ES-I3 (cell line): ENCODE measurements around the gene BCCIP.

ENCODE experiments used
- H3K36me3 ChIP-seq: 2 replicates; pipeline ENCODE4 v1.6.1; 2013; ENCODE audit warnings: mild to moderate bottlenecking, low read length, control low read depth, moderate library complexity; ENCODE audit not compliant: insufficient read depth
- H3K4me1 ChIP-seq: 2 replicates; pipeline ENCODE4 v1.6.1; 2013; ENCODE audit warnings: mild to moderate bottlenecking, control low read depth, low read length; ENCODE audit not compliant: insufficient read depth
- H3K9ac ChIP-seq: 2 replicates; pipeline ENCODE4 v1.6.1; 2013; ENCODE audit warnings: low read depth, mild to moderate bottlenecking, low read length, moderate library complexity
- H3K9me3 ChIP-seq: 2 replicates; pipeline ENCODE4 v1.6.1; 2013; ENCODE audit warnings: mild to moderate bottlenecking, low read length, moderate library complexity; ENCODE audit not compliant: control insufficient read depth, insufficient read depth

Gene BCCIP

DNA sequence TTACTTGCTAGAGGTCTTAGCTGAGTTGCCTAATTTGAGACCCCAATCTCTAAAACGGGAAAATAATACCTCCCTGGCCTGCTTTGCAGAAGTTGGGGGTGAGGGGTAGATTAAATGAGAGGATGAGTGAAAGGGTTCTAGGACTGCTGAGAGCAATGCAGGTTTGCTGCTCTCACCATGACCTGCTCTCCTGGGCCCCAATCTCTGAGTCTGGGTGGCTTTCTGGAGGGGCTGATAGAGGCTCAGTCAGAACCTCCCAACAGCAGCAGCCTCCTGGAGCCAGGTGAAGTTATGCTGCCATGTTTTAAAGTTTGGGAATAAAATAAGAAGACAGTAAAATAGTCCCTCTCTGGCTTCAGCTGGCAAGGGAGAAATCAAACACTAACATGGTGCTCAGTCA is 7.6 kb upstream of the BCCIP start:
- Histone ChIP-seq H3K9ac (no peak overlapping the region), H3K36me3 (peaks cover 16% of the 10 kb centered on the region; the same call in 1 of the 2 replicates), H3K9me3 (no peaks in the 10 kb centered on the region)

DNA sequence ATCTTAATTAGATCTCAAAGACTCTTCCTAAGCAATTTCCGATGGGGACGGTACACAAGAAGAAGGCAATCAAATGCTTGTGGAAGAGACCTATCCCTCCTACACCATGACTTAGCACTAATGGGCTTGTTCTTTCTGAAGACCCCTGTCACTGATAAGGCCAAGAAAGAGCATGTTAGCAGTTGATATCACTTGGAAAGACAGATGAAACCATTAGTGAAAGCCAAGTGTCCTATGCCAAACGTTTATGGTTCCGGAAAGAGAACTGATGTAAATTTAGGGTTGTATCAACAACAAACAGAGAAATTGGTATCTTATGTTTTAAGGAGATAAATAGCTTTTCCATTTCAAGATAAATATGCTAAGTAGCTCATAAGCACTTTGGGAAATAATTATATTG is 6.8 kb upstream of the BCCIP start:
- Histone ChIP-seq H3K9ac (no peak overlapping the region), H3K9me3 (no peaks in the 10 kb centered on the region), H3K4me1 (no peaks in the 10 kb centered on the region), H3K36me3 (peaks cover 13% of the 10 kb centered on the region; the same call in 1 of the 2 replicates)

More for the DNA sequence above, 7.6 kb upstream of the BCCIP start:
- H3K4me1 ChIP-seq, result no peaks in the 10 kb centered on the region

DNA sequence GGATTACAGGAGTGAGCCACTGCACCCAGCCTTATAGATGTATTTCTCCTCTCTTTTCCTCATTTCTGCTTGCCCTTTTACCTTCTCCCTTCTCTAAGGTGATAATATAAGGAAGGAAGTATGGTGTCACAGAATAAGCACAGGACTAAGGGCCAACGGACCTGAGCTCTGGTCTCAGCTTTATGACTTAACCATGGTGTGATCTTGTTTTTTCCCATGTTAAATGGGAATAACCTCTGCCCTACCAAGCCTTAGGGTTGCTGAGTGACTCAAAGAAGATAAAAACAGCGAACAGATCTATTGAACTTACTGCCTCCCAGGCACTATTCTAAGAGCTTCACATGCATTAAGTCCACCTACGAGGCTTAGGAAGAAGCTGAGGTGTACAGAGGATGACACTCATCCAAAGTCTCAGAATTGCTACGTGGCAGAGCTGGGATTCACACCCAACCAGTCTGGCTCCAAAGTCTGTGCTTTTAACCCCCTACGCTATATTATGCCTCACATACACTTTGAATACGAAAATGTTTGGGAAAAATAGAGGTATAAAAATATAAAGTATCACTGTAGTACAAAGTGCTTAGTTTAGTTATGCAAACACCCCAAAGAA is 5.9 kb upstream of the BCCIP start:
- Histone ChIP-seq H3K9ac (no peak overlapping the region), H3K4me1 (no peaks in the 10 kb centered on the region)

DNA sequence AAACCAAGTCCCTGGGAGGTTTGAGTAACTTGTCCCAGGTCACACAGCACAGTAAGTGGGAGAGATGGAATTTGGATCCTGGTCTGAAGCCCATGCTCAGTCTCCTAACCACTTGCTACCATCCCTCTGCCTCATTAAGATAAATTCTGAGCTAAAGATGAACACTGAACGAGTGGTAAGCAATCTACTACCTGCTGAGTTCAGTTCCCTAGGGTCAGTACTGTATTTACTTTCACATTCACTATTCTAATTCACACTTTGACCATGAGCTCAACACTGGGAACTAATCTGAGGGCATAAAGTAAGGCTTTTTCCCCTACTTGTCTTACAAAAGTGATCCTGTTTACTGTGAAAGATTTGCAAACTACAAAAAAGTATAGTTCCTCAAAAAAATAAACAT is 2.6 kb upstream of the BCCIP start:
- H3K4me1 ChIP-seq, result peaks cover 8% of the 10 kb centered on the region
- no peaks in the 10 kb centered on the region for H3K9me3 ChIP-seq
- no peak overlapping the region for H3K9ac ChIP-seq
- H3K36me3 ChIP-seq, result no peaks in the 10 kb centered on the region

More for the DNA sequence above, 5.9 kb upstream of the BCCIP start:
- Histone ChIP-seq H3K36me3 (peaks cover 13% of the 10 kb centered on the region; the same call in 1 of the 2 replicates), H3K9me3 (no peaks in the 10 kb centered on the region)

DNA sequence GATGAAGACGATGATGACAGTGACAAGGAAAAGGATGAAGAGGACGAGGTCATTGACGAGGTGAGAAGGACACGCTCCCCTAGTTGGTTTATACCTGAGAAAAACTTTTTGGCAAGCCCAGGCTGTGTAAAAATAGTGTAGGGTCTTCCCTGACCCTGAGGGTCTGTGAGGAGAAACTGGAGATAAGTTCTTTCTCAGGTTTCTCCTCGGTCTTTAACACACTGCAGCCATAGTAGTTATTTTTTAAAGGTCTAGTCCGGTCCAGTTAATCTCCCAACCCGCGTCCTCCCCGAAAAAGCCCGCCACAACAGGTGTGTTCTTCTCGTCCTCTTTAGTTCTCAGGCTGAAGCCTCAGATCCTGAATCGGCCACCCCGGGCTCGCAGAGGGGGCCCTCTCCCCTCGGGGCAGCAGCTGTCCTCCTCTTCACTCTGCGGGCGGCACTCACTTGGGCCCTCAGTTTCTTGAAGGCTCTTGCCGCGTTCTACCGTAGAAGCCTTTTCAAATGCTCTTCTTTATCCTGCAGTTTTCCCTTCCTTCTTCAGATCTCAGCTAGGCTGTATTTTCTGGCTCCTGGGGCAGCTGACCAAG is 411 bp downstream of the BCCIP start:
- Histone ChIP-seq H3K4me1 (peaks cover 8% of the 10 kb centered on the region), H3K9me3 (no peaks in the 10 kb centered on the region), H3K36me3 (peaks cover 16% of the 10 kb centered on the region), H3K9ac (peak overlapping the region; percentile 94)

DNA sequence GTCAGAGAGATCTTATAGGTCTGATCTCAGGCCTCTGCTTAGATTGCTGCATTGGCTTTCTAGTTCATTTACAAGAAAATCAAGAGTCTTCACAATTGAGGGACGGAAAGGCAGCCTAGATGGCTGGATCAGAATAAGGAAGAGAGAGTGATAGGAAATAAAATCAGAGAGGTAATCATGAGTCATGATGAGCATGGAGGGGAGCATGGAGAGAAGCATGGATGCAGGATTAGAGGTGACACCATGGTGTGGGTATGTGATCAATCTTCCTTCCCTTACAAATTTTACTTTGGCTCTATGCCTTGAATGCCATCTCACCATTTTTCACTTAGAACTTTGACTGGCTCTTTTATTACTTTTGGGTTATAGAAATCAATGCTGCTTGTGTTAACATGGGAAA is 1.4 kb downstream of the BCCIP start:
- H3K9me3 ChIP-seq, result no peaks in the 10 kb centered on the region
- peaks cover 21% of the 10 kb centered on the region for H3K36me3 ChIP-seq
- H3K9ac ChIP-seq, result peak overlapping the region; percentile 94; the same call in 1 of the 2 replicates
- H3K4me1 ChIP-seq, result peaks cover 8% of the 10 kb centered on the region

DNA sequence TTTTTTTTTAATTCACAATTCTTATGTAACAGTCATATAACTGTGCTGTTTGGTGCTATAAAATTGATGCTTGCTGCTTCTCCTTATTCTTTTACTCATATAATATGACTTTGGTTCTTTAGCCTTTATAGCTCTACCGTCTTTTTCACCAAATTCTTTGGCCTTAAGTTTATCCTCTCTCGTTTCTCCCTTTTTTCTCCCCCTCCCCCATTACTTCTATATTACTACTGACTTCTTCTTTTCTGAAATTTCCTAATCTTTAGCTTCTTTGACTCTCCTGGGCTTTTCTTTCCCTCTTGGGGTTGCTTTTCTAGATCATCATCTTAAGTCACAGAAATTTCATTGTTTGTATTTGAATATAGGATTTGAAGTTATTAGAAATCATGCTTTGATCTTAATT is 3.8 kb downstream of the BCCIP start:
- Histone ChIP-seq H3K36me3 (peaks cover 30% of the 10 kb centered on the region), H3K9me3 (no peaks in the 10 kb centered on the region), H3K4me1 (peaks cover 8% of the 10 kb centered on the region), H3K9ac (no peak overlapping the region)

DNA sequence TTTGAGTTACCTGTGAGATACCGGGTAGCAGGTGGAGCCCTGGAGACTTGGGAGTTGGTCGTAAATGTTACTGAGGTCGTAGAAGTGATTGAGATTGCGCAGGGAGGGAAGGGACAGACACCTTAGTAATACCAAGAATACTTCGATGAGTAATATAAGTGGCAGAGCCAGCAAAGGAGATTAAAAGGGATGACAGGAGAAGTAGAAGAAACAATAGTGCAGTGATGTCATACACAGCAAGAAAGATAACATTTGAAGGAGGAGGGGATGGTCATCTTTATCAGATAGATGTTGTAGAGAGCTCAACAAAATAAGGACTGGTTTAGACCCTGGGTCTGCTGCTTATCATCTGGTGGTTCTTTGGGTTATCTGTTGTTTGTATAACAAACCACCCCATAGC is 5.0 kb downstream of the BCCIP start:
- Histone ChIP-seq H3K4me1 (peaks cover 8% of the 10 kb centered on the region), H3K9me3 (no peaks in the 10 kb centered on the region), H3K9ac (no peak overlapping the region), H3K36me3 (peaks cover 33% of the 10 kb centered on the region)

DNA sequence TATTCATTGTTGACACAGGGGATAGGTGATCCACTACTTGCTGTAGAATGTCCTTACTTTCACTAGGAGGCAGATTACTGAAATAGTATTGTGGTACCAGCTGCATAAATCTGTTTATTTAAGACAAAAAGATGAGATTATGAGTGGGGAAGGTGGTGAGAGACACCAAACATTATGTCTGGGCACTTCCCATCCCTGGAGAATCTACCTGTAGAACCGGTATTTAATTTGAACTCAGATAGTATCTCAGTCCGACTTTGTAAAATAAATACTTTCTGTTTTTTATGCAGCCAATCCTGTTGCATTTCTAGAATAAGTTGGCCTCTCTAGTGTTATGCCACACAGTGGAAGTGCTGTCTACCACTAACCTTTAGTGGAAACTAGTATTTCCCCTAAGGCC is 13.4 kb downstream of the BCCIP start:
- H3K9me3 ChIP-seq, result no peaks in the 10 kb centered on the region
- no peak overlapping the region for H3K9ac ChIP-seq
- peaks cover 42% of the 10 kb centered on the region for H3K36me3 ChIP-seq
- no peaks in the 10 kb centered on the region for H3K4me1 ChIP-seq

DNA sequence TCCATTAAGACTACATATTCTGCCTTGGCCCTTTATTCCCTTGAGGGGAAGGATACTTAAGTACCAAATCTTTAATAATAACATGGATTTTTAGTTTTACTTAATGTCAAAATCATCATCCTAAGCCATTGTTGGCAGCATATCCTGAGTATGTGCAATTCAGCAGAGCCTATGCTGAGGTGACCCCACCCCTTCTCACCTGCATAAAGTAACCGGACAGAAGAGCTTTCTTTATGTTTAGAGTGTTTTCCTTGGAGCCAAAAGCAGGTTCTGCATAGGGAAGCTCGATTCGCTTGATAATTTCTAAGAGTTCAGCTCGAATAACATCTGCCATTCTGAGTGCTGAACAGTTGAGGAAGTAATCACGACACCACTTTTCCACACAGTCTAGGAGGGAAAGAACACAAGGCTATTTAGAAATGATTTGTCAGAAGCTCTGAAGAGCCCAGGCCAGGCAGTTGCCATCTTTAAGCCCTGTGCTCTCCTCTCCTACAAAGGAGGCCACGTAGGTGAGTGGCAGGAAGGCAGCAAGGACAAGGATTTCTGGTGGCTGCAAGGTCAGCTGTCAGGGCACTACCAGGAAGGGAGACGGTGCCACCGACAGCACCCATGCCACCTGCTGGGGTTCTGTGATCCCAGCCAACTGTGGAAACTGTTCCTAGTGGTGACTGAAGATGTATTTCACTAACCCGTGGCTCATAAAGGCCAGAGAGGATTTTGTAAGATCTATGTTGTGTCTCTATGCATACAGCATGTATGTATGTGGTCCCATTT is 15.6 kb downstream of the BCCIP start:
- no peak overlapping the region for H3K9ac ChIP-seq
- no peaks in the 10 kb centered on the region for H3K4me1 ChIP-seq
- H3K36me3 ChIP-seq, result peaks cover 33% of the 10 kb centered on the region
- H3K9me3 ChIP-seq, result no peaks in the 10 kb centered on the region

DNA sequence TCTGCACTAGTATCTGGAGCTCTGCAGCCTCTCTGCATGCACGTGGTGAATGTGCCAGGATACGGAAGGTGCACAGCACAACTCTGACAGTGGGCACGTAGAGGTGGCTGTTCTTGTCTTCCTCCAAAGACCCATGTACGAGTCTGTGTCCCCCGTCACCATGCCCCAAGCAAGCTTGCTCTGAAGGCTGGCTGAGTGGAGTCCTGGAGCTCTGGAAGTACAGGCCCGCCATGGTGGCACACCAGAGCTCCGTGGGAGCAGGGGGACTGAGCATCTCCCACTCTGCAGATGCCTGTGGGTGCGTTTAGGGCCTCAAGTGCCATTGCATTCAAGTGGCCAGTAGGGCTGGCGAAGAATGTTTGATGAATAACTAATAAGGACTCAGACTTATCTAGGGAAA is 17.1 kb downstream of the BCCIP start:
- Histone ChIP-seq H3K4me1 (no peaks in the 10 kb centered on the region), H3K9ac (no peak overlapping the region), H3K9me3 (no peaks in the 10 kb centered on the region), H3K36me3 (peaks cover 29% of the 10 kb centered on the region)

DNA sequence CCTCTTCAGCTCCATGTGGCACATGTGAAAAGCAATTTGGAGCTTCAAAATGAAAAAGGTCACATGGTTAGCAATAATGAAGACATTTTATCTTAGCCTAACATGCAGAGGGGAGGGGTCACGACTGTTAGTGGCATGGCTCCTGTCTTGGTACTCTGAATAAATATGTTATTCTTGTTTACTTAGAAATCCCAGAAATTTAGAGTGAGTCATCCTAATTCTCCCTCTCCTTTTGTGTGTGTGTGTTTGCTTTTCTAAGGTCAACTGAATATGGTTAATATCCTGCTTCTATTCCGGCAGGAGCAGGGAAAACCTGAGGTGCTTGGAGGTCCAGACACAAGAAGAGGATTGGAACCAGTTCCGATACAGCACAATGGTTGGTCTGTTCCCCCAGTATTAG is 17.6 kb downstream of the BCCIP start:
- Histone ChIP-seq H3K4me1 (no peaks in the 10 kb centered on the region), H3K9me3 (no peaks in the 10 kb centered on the region), H3K9ac (no peak overlapping the region), H3K36me3 (peaks cover 29% of the 10 kb centered on the region)

DNA sequence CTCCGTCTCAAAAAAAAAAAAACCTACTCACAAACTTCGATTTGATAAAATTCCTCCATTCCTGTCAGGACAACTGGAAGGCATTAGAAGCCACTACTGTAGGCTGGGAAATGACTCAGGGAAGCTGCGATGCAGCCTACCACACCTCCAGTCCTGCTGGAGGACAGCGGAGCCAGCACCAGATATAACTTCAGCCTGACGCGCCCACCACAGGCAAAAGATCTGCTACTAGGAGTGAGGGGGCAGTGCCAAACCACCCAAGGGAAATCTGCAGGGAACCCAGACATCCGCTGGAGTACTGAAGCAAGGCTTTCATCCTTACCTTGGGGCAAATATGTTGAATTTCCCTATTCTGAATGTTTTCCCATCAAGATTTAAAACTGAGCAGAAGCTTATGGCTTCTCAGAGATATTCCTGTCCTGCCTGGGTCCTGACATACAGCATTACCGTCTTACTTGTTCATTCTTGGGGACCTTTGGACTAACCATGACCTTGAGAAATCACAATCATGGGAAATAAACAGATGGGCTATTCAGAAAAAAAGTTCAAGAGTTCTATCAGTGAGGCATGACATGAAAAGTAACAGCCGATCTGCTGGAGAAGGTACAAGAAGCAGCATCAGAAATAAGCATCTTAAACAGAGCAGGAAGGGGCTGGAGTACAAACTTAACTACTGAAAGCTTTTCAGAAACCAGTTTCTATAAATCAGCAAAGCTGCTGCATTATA is 20.4 kb downstream of the BCCIP start:
- Histone ChIP-seq H3K4me1 (no peaks in the 10 kb centered on the region), H3K9me3 (no peaks in the 10 kb centered on the region), H3K36me3 (peaks cover 27% of the 10 kb centered on the region), H3K9ac (no peak overlapping the region)

DNA sequence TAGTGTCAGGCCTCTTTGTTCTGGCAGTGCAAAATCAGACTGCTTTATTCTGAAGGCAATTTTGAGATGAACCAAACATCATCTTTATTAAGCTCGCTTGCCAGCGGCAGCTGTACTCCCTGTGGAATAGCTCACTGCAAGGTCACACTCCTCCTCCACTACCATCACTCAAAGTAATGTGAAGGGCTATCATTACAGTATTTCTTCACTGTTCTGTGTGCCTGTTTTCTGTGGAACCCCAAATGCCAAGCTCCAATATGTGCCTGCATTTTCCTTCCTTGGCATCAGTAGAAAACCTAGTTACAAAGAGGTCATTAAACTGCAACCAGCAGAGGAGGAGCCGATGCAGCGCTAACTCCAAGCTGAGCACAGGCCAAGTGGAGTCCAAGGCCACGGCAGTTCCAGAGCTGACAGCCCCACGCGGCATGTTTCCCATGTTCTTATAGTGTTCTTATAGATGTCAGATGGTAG is 21.4 kb downstream of the BCCIP start:
- H3K36me3 ChIP-seq, result peaks cover 22% of the 10 kb centered on the region
- H3K9ac ChIP-seq, result no peak overlapping the region
- H3K9me3 ChIP-seq, result no peaks in the 10 kb centered on the region

More for the DNA sequence above, 21.4 kb downstream of the BCCIP start:
- no peaks in the 10 kb centered on the region for H3K4me1 ChIP-seq
